ENCODE data around the gene ZNF722. TPM values are rescaled to one million over a fixed set of nuclear protein-coding genes. Genes with fewer than 3 reads are reported as not detected.

Gene ZNF722
- total RNA-seq, 1 donor from 2014 or later, result not detected

DNA sequence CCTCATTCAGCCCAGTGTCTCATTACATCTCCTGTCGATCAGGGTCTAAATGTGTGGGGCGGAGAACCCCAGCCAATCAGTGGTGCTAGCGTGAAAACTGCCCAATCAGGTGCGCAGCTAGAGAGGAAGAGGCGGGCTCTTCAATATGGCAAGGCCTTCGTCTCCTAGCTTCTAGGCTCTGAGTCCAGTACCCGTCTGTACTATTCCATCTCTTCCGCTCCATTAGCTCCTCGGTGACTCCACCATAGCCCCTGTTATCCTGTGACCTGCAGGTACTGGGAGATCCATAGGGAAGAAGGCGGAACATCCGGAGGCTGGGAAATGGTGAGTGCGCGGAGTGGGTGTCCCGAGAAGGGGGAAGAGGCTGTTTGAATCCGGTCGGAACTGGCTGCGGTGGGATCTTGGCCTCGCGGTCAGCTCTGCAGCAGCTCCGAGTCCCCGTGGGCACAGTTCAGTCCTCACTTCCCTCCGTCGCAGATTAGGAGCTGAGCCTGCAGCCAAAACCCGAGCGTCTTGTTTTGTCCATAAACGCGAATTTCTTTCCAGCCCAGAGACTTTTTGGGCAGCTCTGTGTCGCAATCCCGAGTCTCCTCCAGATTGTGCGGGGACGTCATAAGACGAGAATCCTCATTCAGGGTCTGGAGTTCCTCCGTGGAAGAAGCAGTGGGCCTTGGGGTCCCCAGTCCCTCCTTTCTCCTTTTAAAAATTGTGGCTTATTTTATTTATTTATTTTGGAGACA is 46.8 kb downstream of the ZNF722 start, which contains the start of gene ZNF727:
Gene ZNF727, plus strand, starts transcription at position 134 of the 740 bp plus-strand sequence. Its CDS starts 188 bp downstream, at position 322.
- DNase-seq (ENCODE audit: low spot score in 2 of 2, unreplicated experiment in 2 of 2), result no peak
- Mint-ChIP-seq H3K4me3 (no peak within 1 kb of the TSS), H3K9me3 (peaks cover 63% of the 10 kb centered on the region), H3K27ac (no peak within 1 kb of the TSS), H3K27me3 (ENCODE audit: low read depth) (no peaks in the 10 kb centered on the region), H3K36me3 (no peaks in the 10 kb centered on the region), H3K4me1 (no peaks in the 10 kb centered on the region)
- TF ChIP-seq, protein P1, sequence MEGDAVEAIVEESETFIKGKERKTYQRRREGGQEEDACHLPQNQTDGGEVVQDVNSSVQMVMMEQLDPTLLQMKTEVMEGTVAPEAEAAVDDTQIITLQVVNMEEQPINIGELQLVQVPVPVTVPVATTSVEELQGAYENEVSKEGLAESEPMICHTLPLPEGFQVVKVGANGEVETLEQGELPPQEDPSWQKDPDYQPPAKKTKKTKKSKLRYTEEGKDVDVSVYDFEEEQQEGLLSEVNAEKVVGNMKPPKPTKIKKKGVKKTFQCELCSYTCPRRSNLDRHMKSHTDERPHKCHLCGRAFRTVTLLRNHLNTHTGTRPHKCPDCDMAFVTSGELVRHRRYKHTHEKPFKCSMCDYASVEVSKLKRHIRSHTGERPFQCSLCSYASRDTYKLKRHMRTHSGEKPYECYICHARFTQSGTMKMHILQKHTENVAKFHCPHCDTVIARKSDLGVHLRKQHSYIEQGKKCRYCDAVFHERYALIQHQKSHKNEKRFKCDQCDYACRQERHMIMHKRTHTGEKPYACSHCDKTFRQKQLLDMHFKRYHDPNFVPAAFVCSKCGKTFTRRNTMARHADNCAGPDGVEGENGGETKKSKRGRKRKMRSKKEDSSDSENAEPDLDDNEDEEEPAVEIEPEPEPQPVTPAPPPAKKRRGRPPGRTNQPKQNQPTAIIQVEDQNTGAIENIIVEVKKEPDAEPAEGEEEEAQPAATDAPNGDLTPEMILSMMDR (IDR thresholded peaks at IDR 0.05; ENCODE audit: unreplicated experiment), result no peak

GRCh38 chr7:64046041-64046389 is 47.4 kb downstream of the ZNF722 start:
- H3K27ac Mint-ChIP-seq, result no peak overlapping the region
- H3K4me3 Mint-ChIP-seq, result no peak overlapping the region
- TF ChIP-seq, protein P1 (IDR thresholded peaks at IDR 0.05; ENCODE audit: unreplicated experiment), result no peak
- H3K4me1 Mint-ChIP-seq, result no peaks in the 10 kb centered on the region
- H3K9me3 Mint-ChIP-seq, result peaks cover 63% of the 10 kb centered on the region
- DNase-seq (ENCODE audit: low spot score in 2 of 2, unreplicated experiment in 2 of 2), result no peak
- H3K27me3 Mint-ChIP-seq (ENCODE audit: low read depth), result no peaks in the 10 kb centered on the region
- no peaks in the 10 kb centered on the region for H3K36me3 Mint-ChIP-seq

Other genes starting within 250 kb of the ZNF722 start
- gene ZNF727, start 46.6 kb downstream of the ZNF722 start, total RNA-seq, result not detected in 3 replicates
- gene ZNF735, start 208.4 kb downstream of the ZNF722 start, total RNA-seq, result not detected in 3 replicates
- gene ZNF679, start 229.6 kb downstream of the ZNF722 start, total RNA-seq, result not detected in 3 replicates

Measured in mesothelial cell of epicardium (in vitro differentiated cells).